Liver (tissue), 9 donors: ENCODE results near the gene ZNF837. TPM values are rescaled to one million over a fixed set of nuclear protein-coding genes. Genes with fewer than 3 reads are reported as not detected.

Experiments used
- DNase-seq: peaks from one replicate; pipeline ENCODE4 v3.0.0-alpha.2; 2017; ENCODE audit warnings: low spot score
- H3K27ac ChIP-seq, 2 donors: one replicate each; pipeline ENCODE4 v1.7.0; 2013; ENCODE audit warnings: inconsistent platforms in 2 of 2, low read length in 2 of 2, control low read depth in 1 of 2, low read depth in 1 of 2, mild to moderate bottlenecking in 1 of 2
- H3K27me3 ChIP-seq, 4 donors: one replicate each; pipeline versions ENCODE4 v1.6.1 to v1.7.0; 2013; ENCODE audit warnings: low read length in 3 of 4, inconsistent platforms in 1 of 4, mild to moderate bottlenecking in 1 of 4, moderate library complexity in 1 of 4; ENCODE audit not compliant: control insufficient read depth in 4 of 4, insufficient read depth in 4 of 4
- H3K36me3 ChIP-seq, 4 donors: one replicate each; pipeline versions ENCODE4 v1.6.1 to v1.7.0; 2013; ENCODE audit warnings: low read length in 3 of 4, mild to moderate bottlenecking in 3 of 4, low read depth in 1 of 4, moderate library complexity in 1 of 4; ENCODE audit not compliant: control insufficient read depth in 4 of 4, insufficient read depth in 3 of 4
- H3K4me1 ChIP-seq, 4 donors: one replicate each; pipeline versions ENCODE4 v1.6.1 to v1.7.0; 2013; ENCODE audit warnings: low read length in 3 of 4, mild to moderate bottlenecking in 3 of 4, moderate library complexity in 1 of 4; ENCODE audit not compliant: control insufficient read depth in 4 of 4, insufficient read depth in 4 of 4
- H3K4me3 ChIP-seq, 3 donors: one replicate each; pipeline versions ENCODE4 v1.6.1 to v1.7.0; 2013; ENCODE audit warnings: low read length in 3 of 3, control low read depth in 1 of 3, low read depth in 1 of 3, mild to moderate bottlenecking in 1 of 3
- H3K9ac ChIP-seq, 2 donors: one replicate each; pipeline ENCODE4 v1.7.0; 2013; ENCODE audit warnings: low read length in 2 of 2, mild to moderate bottlenecking in 2 of 2, moderate library complexity in 2 of 2, control low read depth in 1 of 2, low read depth in 1 of 2
- H3K9me3 ChIP-seq, 4 donors: one replicate each; pipeline versions ENCODE4 v1.6.1 to v1.7.0; 2013; ENCODE audit warnings: low read length in 3 of 4; ENCODE audit not compliant: control insufficient read depth in 4 of 4
- CTCF ChIP-seq: fragments of 150-350 bp; IDR thresholded peaks from 2 replicates; pipeline ENCODE4 v1.5.1; 2017; ENCODE audit warnings: improper control_type of control experiment, low read depth, low read length; ENCODE audit not compliant: missing input control
- EGR1 ChIP-seq, 2 donors: IDR thresholded peaks; 2 replicates each; pipeline ENCODE4 v1.6.1; 2016 to 2018; ENCODE audit warnings: antibody characterized with exemption in 2 of 2, low read depth in 2 of 2
- FOXA1 ChIP-seq: IDR thresholded peaks from 2 replicates; pipeline ENCODE4 v1.6.1; 2016; ENCODE audit warnings: antibody characterized with exemption
- FOXA2 ChIP-seq: IDR thresholded peaks from 2 replicates; pipeline ENCODE4 v1.6.1; 2016; ENCODE audit warnings: antibody characterized with exemption
- GABPA ChIP-seq, 2 donors: IDR thresholded peaks in 1 of 2; conservative IDR thresholded peaks in 1 of 2; 2 replicates each; pipeline ENCODE4 v1.6.1; 2016; ENCODE audit warnings: antibody characterized with exemption in 2 of 2, mild to moderate bottlenecking in 1 of 2, moderate library complexity in 1 of 2
- HNF4A ChIP-seq, 2 donors: conservative IDR thresholded peaks; 2 replicates each; pipeline ENCODE4 v1.6.1; 2016; ENCODE audit warnings: antibody characterized with exemption in 2 of 2, mild to moderate bottlenecking in 2 of 2
- HNF4G ChIP-seq: IDR thresholded peaks from 2 replicates; pipeline ENCODE4 v1.6.1; 2016; ENCODE audit warnings: antibody characterized with exemption
- JUND ChIP-seq, 2 donors: IDR thresholded peaks; 2 replicates each; pipeline ENCODE4 v1.6.1; 2016; ENCODE audit warnings: antibody characterized with exemption in 2 of 2
- MAX ChIP-seq: IDR thresholded peaks from 2 replicates; pipeline ENCODE4 v1.6.1; 2016; ENCODE audit warnings: antibody characterized with exemption
- NR2F2 ChIP-seq: IDR thresholded peaks from 2 replicates; pipeline ENCODE4 v1.6.1; 2016; ENCODE audit warnings: antibody characterized with exemption
- RAD21 ChIP-seq, 2 donors: IDR thresholded peaks; 2 replicates each; pipeline ENCODE4 v1.6.1; 2016; ENCODE audit warnings: antibody characterized with exemption in 2 of 2, mild to moderate bottlenecking in 2 of 2
- RXRA ChIP-seq, 2 donors: IDR thresholded peaks; 2 replicates each; pipeline ENCODE4 v1.6.1; 2017 to 2018; ENCODE audit warnings: antibody characterized with exemption in 2 of 2, mild to moderate bottlenecking in 1 of 2
- SP1 ChIP-seq: IDR thresholded peaks from 2 replicates; pipeline ENCODE4 v1.6.1; 2018; ENCODE audit warnings: antibody characterized with exemption, mild to moderate bottlenecking
- TAF1 ChIP-seq: conservative IDR thresholded peaks from 2 replicates; pipeline ENCODE4 v1.6.1; 2016; ENCODE audit warnings: antibody characterized with exemption, mild to moderate bottlenecking
- YY1 ChIP-seq: IDR thresholded peaks from 2 replicates; pipeline ENCODE4 v1.6.1; 2016; ENCODE audit warnings: antibody characterized with exemption, mild to moderate bottlenecking
- WGBS: extraction: QIAGEN DNeasy Blood & Tissue Kit; methylation state at CpG from one replicate; pipeline ENCODE4 v1.1.7; 2013; 5-methylcytosine and 5-hydroxymethylcytosine counted together
- polyA plus RNA-seq, 2 donors: library from polyadenylated mRNA; stranded (reverse) in 1 of 2; unstranded in 1 of 2; fragments of 200-250 nt in 1 of 2; fragments of >200 nt in 1 of 2; fragmentation: Nextera tagmentation in 1 of 2; extraction: Ambion mirVana in 1 of 2; gene quantifications; one replicate each; pipeline versions ENCODE4 v1.2.1 to v1.2.3, GENCODE V29; 2013 to 2015
- total RNA-seq, 2 donors: library from RNA; depleted of rRNA; stranded (reverse); fragments of >200 nt; gene quantifications; one replicate each; pipeline ENCODE4 v1.2.3, GENCODE V29; 2014
- TF ChIP-seq, protein P1 (sequence below): IDR thresholded peaks from 2 replicates; pipeline ENCODE4 v1.6.1; 2016; ENCODE audit warnings: antibody characterized with exemption, mild to moderate bottlenecking
- TF ChIP-seq, protein P2 (sequence below): IDR thresholded peaks from 2 replicates; pipeline ENCODE4 v1.6.1; 2016; ENCODE audit warnings: antibody characterized with exemption
- TF ChIP-seq, protein P3 (sequence below): IDR thresholded peaks from 2 replicates; pipeline ENCODE4 v1.6.1; 2016; ENCODE audit warnings: antibody characterized with exemption
- donor health status: healthy.
- donor health status: healthy.
- donor health status: healthy.
- donor health status: healthy.
- donor health status: healthy.

Gene ZNF837
- total and polyA plus RNA-seq, 4 donors = 0.54 to 3.6 (median 2.3) TPM

- TF ChIP-seq, protein P1, sequence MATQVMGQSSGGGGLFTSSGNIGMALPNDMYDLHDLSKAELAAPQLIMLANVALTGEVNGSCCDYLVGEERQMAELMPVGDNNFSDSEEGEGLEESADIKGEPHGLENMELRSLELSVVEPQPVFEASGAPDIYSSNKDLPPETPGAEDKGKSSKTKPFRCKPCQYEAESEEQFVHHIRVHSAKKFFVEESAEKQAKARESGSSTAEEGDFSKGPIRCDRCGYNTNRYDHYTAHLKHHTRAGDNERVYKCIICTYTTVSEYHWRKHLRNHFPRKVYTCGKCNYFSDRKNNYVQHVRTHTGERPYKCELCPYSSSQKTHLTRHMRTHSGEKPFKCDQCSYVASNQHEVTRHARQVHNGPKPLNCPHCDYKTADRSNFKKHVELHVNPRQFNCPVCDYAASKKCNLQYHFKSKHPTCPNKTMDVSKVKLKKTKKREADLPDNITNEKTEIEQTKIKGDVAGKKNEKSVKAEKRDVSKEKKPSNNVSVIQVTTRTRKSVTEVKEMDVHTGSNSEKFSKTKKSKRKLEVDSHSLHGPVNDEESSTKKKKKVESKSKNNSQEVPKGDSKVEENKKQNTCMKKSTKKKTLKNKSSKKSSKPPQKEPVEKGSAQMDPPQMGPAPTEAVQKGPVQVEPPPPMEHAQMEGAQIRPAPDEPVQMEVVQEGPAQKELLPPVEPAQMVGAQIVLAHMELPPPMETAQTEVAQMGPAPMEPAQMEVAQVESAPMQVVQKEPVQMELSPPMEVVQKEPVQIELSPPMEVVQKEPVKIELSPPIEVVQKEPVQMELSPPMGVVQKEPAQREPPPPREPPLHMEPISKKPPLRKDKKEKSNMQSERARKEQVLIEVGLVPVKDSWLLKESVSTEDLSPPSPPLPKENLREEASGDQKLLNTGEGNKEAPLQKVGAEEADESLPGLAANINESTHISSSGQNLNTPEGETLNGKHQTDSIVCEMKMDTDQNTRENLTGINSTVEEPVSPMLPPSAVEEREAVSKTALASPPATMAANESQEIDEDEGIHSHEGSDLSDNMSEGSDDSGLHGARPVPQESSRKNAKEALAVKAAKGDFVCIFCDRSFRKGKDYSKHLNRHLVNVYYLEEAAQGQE = no peak
- TF ChIP-seq RAD21 (IDR thresholded peaks at IDR 0.05) = no peak
- TF ChIP-seq, protein P2, sequence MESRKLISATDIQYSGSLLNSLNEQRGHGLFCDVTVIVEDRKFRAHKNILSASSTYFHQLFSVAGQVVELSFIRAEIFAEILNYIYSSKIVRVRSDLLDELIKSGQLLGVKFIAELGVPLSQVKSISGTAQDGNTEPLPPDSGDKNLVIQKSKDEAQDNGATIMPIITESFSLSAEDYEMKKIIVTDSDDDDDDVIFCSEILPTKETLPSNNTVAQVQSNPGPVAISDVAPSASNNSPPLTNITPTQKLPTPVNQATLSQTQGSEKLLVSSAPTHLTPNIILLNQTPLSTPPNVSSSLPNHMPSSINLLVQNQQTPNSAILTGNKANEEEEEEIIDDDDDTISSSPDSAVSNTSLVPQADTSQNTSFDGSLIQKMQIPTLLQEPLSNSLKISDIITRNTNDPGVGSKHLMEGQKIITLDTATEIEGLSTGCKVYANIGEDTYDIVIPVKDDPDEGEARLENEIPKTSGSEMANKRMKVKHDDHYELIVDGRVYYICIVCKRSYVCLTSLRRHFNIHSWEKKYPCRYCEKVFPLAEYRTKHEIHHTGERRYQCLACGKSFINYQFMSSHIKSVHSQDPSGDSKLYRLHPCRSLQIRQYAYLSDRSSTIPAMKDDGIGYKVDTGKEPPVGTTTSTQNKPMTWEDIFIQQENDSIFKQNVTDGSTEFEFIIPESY = no peak
Observed at GRCh38 chr19:58385313-58385890, 4.6 kb upstream of the ZNF837 start (continued).

DNA sequence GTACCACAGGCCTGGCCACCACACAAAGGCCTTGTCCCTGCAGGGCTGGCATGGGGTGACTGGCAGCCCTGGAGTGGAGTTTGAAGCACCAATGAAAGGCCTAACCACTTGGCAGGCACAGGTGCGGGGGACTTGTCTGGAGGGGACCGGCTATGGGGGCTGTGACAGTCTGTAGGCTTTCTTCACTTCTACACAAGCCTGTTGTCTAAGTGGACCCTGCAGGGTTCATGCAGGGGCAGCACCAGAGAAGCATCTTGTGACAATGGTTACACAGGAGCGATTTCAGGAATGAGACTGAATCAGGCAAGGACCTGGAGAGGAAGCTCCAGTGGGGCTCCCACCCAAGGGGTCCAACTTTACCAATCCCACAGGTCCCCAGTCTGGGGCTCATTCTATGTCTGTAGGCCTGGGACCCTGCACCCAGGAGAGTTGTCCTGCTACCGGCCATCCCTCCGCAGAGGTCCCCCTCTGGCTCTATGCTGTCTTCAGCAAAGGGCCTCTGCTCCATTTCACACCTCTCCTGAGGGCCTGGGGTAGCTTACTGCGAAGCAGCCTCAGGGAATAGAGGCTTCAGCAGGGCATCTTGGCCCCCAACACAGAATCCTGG, 2.3 kb upstream of the ZNF837 start:
- DNase-seq = no peak
- Histone ChIP-seq H3K36me3 (no peaks in the 10 kb centered on the region), H3K4me3 (no peak overlapping the region), H3K9ac (no peak overlapping the region), H3K27ac (no peak overlapping the region), H3K27me3 (no peaks in the 10 kb centered on the region), H3K9me3 (no peaks in the 10 kb centered on the region), H3K4me1 (peaks cover 14 to 46% (median 34%) of the 10 kb centered on the region in 4 donors)
- WGBS = 92% methylated on average over 6 of the region's 6 CpGs
- TF ChIP-seq FOXA2 = no peak
- TF ChIP-seq YY1 = no peak
- no peak for TF ChIP-seq EGR1 (IDR thresholded peaks at IDR 0.05; ENCODE audit: low read depth in 2 of 2)
- no peak for TF ChIP-seq HNF4G
- TF ChIP-seq FOXA1 = no peak
- TF ChIP-seq NR2F2 = no peak
- TF ChIP-seq GABPA (IDR thresholded peaks at IDR 0.05 in 1 of 2, conservative IDR thresholded peaks at IDR 0.05 in 1 of 2) = no peak
- TF ChIP-seq HNF4A (conservative IDR thresholded peaks at IDR 0.05) = no peak
- TF ChIP-seq, protein P1 = no peak
- TF ChIP-seq MAX = no peak
- TF ChIP-seq RAD21 (IDR thresholded peaks at IDR 0.05) = no peak
- TF ChIP-seq RXRA (IDR thresholded peaks at IDR 0.05) = no peak
- TF ChIP-seq JUND (IDR thresholded peaks at IDR 0.05) = no peak
- no peak for TF ChIP-seq SP1
- no peak for TF ChIP-seq TAF1
- TF ChIP-seq, protein P3, sequence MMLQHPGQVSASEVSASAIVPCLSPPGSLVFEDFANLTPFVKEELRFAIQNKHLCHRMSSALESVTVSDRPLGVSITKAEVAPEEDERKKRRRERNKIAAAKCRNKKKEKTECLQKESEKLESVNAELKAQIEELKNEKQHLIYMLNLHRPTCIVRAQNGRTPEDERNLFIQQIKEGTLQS = no peak
- TF ChIP-seq CTCF = no peak
